Glutamatergic neuron (in vitro differentiated cells): ENCODE results near the gene DNAH8. TPM values are rescaled to one million over a fixed set of nuclear protein-coding genes. Genes with fewer than 3 reads are reported as not detected.

Source experiments
- DNase-seq: peaks from one replicate; pipeline ENCODE4 v3.0.0; 2022
- H3K27ac Mint-ChIP-seq: one replicate; pipeline ENCODE4 v1.8.0; 2020; ENCODE audit warnings: mild to moderate bottlenecking, mixed read lengths, inconsistent platforms; ENCODE audit not compliant: unreplicated experiment
- H3K27me3 Mint-ChIP-seq: one replicate; pipeline ENCODE4 v1.8.0; 2020; ENCODE audit warnings: mild to moderate bottlenecking, moderate library complexity, mixed read lengths, inconsistent platforms; ENCODE audit not compliant: unreplicated experiment
- H3K36me3 Mint-ChIP-seq: one replicate; pipeline ENCODE4 v1.8.0; 2020; ENCODE audit warnings: mild to moderate bottlenecking, mixed read lengths, inconsistent platforms; ENCODE audit not compliant: unreplicated experiment
- H3K4me1 Mint-ChIP-seq: one replicate; pipeline ENCODE4 v1.8.0; 2020; ENCODE audit warnings: mild to moderate bottlenecking, low read depth, mixed read lengths, inconsistent platforms; ENCODE audit not compliant: unreplicated experiment
- H3K4me3 Mint-ChIP-seq: one replicate; pipeline ENCODE4 v1.8.0; 2020; ENCODE audit warnings: mild to moderate bottlenecking, mixed read lengths, inconsistent platforms; ENCODE audit not compliant: unreplicated experiment
- H3K9me3 Mint-ChIP-seq: one replicate; pipeline ENCODE4 v1.8.0; 2020; ENCODE audit warnings: mild to moderate bottlenecking, moderate library complexity, mixed read lengths, inconsistent platforms; ENCODE audit not compliant: unreplicated experiment
- CTCF ChIP-seq: fragments of 200-600 bp; sonication (generic); IDR thresholded peaks from one replicate; pipeline ENCODE4 v1.5.0; 2021; ENCODE audit not compliant: partially characterized antibody, unreplicated experiment
- total RNA-seq: library from RNA; stranded (reverse); fragmentation: NEBNext Ultra II Directional; extraction: Animal tissue kit (Norgen Biotek cat#: 25700); gene quantifications from one replicate; pipeline ENCODE4 v1.2.1, GENCODE V29; 2021; ENCODE audit not compliant: unreplicated experiment

DNAH8 gene
- total RNA-seq, 1 donor from 2014 or later: not detected

GRCh38 chr6:38860041-38860440, 144.9 kb downstream of the DNAH8 start:
- Mint-ChIP-seq H3K4me1 (no peaks in the 10 kb centered on the region), H3K27ac (no peak overlapping the region), H3K36me3 (no peaks in the 10 kb centered on the region), H3K4me3 (no peak overlapping the region), H3K27me3 (no peaks in the 10 kb centered on the region), H3K9me3 (no peaks in the 10 kb centered on the region)
- no peak for DNase-seq
- TF ChIP-seq CTCF: no peak

GRCh38 chr6:38861926-38862401, 146.9 kb downstream of the DNAH8 start:
- Mint-ChIP-seq H3K4me3 (no peak overlapping the region), H3K27me3 (no peaks in the 10 kb centered on the region), H3K4me1 (no peaks in the 10 kb centered on the region), H3K36me3 (no peaks in the 10 kb centered on the region), H3K9me3 (no peaks in the 10 kb centered on the region), H3K27ac (no peak overlapping the region)
- DNase-seq: no peak
- TF ChIP-seq CTCF: no peak

GRCh38 chr6:38865521-38866174, 150.5 kb downstream of the DNAH8 start:
- Mint-ChIP-seq H3K4me3 (no peak overlapping the region), H3K9me3 (peaks cover 2% of the 10 kb centered on the region), H3K27me3 (no peaks in the 10 kb centered on the region), H3K4me1 (no peaks in the 10 kb centered on the region), H3K36me3 (no peaks in the 10 kb centered on the region), H3K27ac (no peak overlapping the region)
- TF ChIP-seq CTCF: no peak
- no peak for DNase-seq

- Mint-ChIP-seq H3K36me3 (no peaks in the 10 kb centered on the region), H3K4me1 (no peaks in the 10 kb centered on the region), H3K9me3 (peaks cover 2% of the 10 kb centered on the region)
These were observed 152.6 kb downstream of the DNAH8 start for GRCh38 chr6:38867726-38868125.

More at GRCh38 chr6:38867726-38868125, 152.6 kb downstream of the DNAH8 start:
- no peak overlapping the region for H3K27ac Mint-ChIP-seq
- TF ChIP-seq CTCF: no peak
- no peaks in the 10 kb centered on the region for H3K27me3 Mint-ChIP-seq
- no peak for DNase-seq
- H3K4me3 Mint-ChIP-seq: no peak overlapping the region
